Measurements from ENCODE around the gene MACROH2A1.

MACROH2A1 gene

DNA sequence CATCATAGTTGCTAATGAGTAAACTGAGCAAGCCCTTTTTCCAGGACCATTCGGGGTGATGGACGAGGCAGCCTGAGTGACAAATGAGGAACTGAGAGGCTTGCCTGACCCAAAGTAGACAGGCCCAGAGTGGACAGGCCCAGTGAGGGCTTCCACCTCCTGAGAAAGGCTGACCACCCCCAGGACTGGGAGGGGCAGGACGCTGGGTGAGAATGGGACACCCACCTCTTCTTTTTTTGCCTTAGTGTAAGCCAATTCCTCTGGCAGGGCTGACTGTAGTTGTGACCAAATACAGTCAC lies 68.3 kb downstream of the MACROH2A1 start:
- no peak overlapping the region for H3K27ac ChIP-seq
- peaks cover 72% of the 10 kb centered on the region for H3K36me3 ChIP-seq
- no peaks in the 10 kb centered on the region for H3K27me3 ChIP-seq
- H3K4me3 ChIP-seq (ENCODE audit: low read depth in 1 of 2, low read length in 1 of 2) = no peak overlapping the region
- no peaks in the 10 kb centered on the region for H3K4me1 ChIP-seq (ENCODE audit: control insufficient read depth in 1 of 2, insufficient read depth in 1 of 2, low read depth in 1 of 2, low read length in 1 of 2)
- no peaks in the 10 kb centered on the region for H3K9me3 ChIP-seq
- no peak for TF ChIP-seq CTCF (IDR thresholded peaks at IDR 0.05)

DNA sequence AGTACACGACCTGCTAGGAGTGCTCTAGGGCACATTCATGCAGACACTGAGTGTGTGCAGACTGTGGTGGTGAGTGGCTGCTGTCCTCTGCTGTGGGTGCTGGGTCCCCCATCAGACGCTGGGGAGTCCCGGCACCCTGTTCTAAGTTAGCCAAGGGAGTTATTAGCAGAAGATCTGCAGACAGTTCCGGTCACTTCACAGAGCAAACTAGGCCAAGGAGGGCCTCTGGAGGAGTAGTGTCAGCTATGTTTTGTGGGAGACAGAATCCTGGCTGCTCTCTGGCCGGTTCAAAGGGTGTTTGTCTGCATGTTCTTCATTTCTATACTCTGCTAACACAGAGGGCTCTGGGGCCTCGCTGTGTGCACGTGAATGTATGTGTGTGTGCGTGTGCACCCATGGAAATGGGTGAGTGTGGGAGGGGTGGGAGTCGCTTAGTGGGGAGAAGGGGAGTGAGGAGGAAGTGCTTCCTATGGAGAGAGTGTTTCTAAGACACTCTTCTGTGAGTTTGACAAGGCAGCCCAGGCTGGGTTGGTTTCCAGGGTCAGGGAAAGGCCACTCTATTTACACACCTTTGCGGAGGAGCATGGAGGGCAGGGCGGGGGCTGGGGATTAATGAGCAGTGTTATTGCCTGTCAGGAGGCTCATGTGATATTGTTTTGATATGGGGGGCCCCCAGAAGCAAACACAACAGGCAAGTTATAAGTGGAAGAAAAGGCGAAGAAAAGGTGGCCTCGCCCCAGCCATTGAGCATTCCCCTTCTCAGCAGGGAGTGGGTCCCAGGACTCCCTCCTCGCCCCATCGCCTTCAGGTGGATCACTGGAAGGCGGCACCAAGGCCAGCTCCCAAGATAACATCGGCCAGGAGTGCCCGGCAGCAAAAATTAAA lies 68.9 kb downstream of the MACROH2A1 start:
- Histone ChIP-seq H3K36me3 (peaks cover 67% of the 10 kb centered on the region), H3K4me3 (ENCODE audit: low read depth in 1 of 2, low read length in 1 of 2) (no peak overlapping the region), H3K27ac (no peak overlapping the region), H3K4me1 (ENCODE audit: control insufficient read depth in 1 of 2, insufficient read depth in 1 of 2, low read depth in 1 of 2, low read length in 1 of 2) (no peaks in the 10 kb centered on the region), H3K27me3 (no peaks in the 10 kb centered on the region), H3K9me3 (no peaks in the 10 kb centered on the region)
- no peak for TF ChIP-seq CTCF (IDR thresholded peaks at IDR 0.05)

DNA sequence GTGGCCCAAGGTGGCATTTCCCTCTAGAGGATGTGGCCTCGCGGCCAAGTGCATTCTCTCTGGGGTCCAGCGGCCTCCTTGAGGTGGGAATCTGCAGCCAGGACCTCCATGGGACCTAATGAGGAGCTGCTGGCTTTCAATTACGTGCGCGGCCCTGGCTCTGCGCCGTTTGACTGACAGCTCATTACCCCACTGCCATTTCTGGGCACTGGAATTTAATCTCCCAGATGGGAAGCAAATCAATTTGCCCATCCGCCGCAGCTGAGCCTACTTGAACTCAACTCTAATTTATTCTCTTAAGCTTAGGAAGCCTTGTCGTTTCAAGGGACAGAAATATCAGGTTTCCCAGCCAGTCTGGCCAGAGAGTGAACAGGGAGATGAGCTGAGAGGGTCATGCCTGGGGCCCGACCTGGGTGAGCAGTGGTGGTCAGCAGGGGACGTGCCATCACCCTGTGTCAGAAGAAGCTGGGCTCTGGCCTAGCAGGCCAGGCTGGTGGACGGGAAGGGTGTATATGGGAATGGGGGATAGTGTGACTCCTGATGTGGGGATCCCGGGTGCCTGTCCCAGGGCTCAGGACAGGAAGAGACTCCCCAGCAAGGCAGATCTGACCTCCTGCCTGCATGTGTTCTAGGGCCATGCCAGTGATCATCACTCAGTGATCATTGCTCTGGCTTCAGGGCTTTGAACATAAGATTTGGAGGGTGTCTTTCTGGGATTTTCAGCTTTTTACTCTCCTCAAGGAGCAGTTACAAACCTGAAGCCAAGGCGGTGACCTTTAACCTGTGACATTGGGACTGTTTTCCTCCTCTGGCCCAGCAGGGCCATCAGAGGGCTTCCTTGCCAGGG lies 69.7 kb downstream of the MACROH2A1 start:
- TF ChIP-seq CTCF (IDR thresholded peaks at IDR 0.05) = no peak
- Histone ChIP-seq H3K36me3 (peaks cover 58% of the 10 kb centered on the region), H3K4me1 (ENCODE audit: control insufficient read depth in 1 of 2, insufficient read depth in 1 of 2, low read depth in 1 of 2, low read length in 1 of 2) (no peaks in the 10 kb centered on the region), H3K27ac (no peak overlapping the region), H3K4me3 (ENCODE audit: low read depth in 1 of 2, low read length in 1 of 2) (no peak overlapping the region), H3K27me3 (no peaks in the 10 kb centered on the region), H3K9me3 (no peaks in the 10 kb centered on the region)

- no peaks in the 10 kb centered on the region for H3K9me3 ChIP-seq
- no peak overlapping the region for H3K4me3 ChIP-seq (ENCODE audit: low read depth in 1 of 2, low read length in 1 of 2)
- H3K27ac ChIP-seq = no peak overlapping the region
- no peaks in the 10 kb centered on the region for H3K4me1 ChIP-seq (ENCODE audit: control insufficient read depth in 1 of 2, insufficient read depth in 1 of 2, low read depth in 1 of 2, low read length in 1 of 2)
- H3K27me3 ChIP-seq = no peaks in the 10 kb centered on the region
- H3K36me3 ChIP-seq = peaks cover 48% of the 10 kb centered on the region
- TF ChIP-seq CTCF (IDR thresholded peaks at IDR 0.05) = no peak
Measured at GRCh38 chr5:135328128-135328687, 70.8 kb downstream of the MACROH2A1 start.

DNA sequence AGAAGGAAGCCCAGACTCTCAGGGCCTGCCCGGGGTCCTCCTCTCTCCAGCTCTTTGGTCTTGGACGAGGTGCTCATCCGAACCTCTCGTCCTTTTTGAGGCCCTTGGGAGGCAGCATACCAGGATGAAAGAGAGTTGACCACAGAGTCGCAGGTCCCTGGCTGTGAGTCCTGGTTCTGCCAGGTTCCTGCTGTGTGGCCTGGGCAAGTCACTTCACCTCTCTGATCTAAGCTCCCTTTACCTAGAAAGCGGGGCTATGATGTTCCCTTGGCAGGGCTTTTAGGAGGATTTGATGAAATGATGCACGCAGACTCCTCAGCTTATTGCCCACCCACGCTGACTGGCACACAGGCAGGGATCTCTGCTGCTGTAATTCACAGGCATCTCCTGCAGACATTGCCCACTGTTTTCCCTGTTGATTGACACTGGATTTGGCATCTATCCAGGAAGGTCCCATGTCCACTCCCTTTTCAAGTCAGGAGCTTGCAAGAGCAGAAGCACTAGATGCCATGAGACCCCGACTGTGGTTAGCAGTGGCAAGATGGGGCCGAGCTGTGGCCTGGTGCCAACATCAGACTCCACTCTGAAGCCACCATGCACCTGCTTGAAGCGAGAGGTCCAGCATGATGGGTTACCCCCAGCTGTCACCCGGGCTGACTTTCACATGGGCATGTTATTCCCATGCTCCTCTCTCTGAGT lies 71.5 kb downstream of the MACROH2A1 start:
- no peak for TF ChIP-seq CTCF (IDR thresholded peaks at IDR 0.05)
- no peaks in the 10 kb centered on the region for H3K27me3 ChIP-seq
- no peak overlapping the region for H3K4me3 ChIP-seq (ENCODE audit: low read depth in 1 of 2, low read length in 1 of 2)
- no peaks in the 10 kb centered on the region for H3K4me1 ChIP-seq (ENCODE audit: control insufficient read depth in 1 of 2, insufficient read depth in 1 of 2, low read depth in 1 of 2, low read length in 1 of 2)
- H3K9me3 ChIP-seq = no peaks in the 10 kb centered on the region
- no peak overlapping the region for H3K27ac ChIP-seq
- peaks cover 42% of the 10 kb centered on the region for H3K36me3 ChIP-seq

Measured in neutrophil (primary cell).